SH-SY5Y (cell line): ENCODE measurements around the gene CLASP1.

Experiments used
- GATA2 ChIP-seq: IDR thresholded peaks from 2 replicates; pipeline ENCODE4 v1.6.1; 2011; ENCODE audit warnings: mild to moderate bottlenecking, low read depth, low read length
- GATA3 ChIP-seq: IDR thresholded peaks from 2 replicates; pipeline ENCODE4 v1.6.1; 2011; ENCODE audit warnings: low read depth, mild to moderate bottlenecking, low read length, moderate library complexity

DNA sequence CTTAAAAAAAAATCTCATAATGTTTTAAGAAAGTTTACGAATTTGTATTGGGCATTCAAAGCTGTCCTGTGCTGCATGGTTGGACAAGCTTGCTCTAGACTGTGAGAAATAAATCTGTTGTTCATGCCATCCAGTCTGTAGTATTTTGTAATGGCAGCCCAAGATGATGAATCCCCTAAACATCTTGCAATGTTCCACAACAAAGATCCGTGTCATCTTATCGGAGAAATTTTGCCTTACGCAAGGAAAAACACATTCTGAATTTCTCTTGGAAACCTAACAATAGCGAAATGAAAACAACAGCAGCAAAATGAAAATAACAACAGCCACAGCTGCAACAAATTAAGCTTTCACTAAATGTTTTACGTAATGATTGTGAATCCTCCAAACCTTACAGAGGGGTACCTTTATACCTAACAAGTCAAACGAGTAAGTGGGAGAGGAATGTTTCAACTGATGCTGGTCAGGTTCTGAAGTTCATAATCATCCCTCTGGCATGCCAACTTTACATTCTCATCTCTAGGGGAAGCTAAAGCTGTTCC lies 194.6 kb downstream of the CLASP1 start:
- TF ChIP-seq GATA2 = no peak
- no peak for TF ChIP-seq GATA3
